HCT116 (cell line): ENCODE measurements around the gene TMEM119. TPM values are rescaled to one million over a fixed set of nuclear protein-coding genes. Genes with fewer than 3 reads are reported as not detected.

Experiments
- ATAC-seq: fragments of 200-7000 bp; cut with Tn5 transposase; 2 replicates; pipeline ENCODE4 v1.9.1; 2020; ENCODE audit warnings: mild to moderate bottlenecking, moderate library complexity
- BruUV-seq: library from RNA; stranded (reverse); fragments of 400-500 nt; replicated peaks from 2 replicates; lab custom pipeline; 2021; lab: Mats Ljungman, UMichigan
- CTCF ChIA-PET: fragments of 300-600 bp; sonication (Branson Sonifier 250); formaldehyde crosslinking; loops from one replicate; lab custom pipeline; 2021; ENCODE audit warnings: antibody characterized with exemption; lab: Charles Lee
- POLR2A ChIA-PET: fragments of 300-600, 350-600 bp; sonication (Branson Sonifier 250); formaldehyde crosslinking; loops from one replicate; lab custom pipeline; 2021; ENCODE audit warnings: antibody characterized with exemption; lab: Charles Lee
- RAD21 ChIA-PET, 2 experiments: fragments of 300-600 bp; sonication (Branson Sonifier 250); formaldehyde crosslinking; loops; one replicate each; lab custom pipeline; 2023; ENCODE audit warnings: low total read pairs in 2 of 2; ENCODE audit not compliant: uncharacterized antibody in 2 of 2, unreplicated experiment in 2 of 2, low non-redundant PET in 1 of 2; lab: Charles Lee
- DNase-seq: peaks from one replicate; pipeline ENCODE4 v3.0.0-alpha.2; 2010; ENCODE audit warnings: low read depth, low spot score
- H2AFZ ChIP-seq: fragments of 200-600 bp; shearing (Covaris generic), sonication (generic); 2 replicates; pipeline ENCODE4 v1.6.1; 2017; ENCODE audit warnings: low read depth, mixed run types, mixed read lengths, antibody characterized with exemption, low read length; ENCODE audit not compliant: poor library complexity, severe bottlenecking
- H3K27ac ChIP-seq: 2 replicates; pipeline ENCODE4 v1.5.1; 2012; ENCODE audit warnings: low read depth, low read length
- H3K27me3 ChIP-seq: fragments of 200-600 bp; sonication (generic); 2 replicates; pipeline ENCODE4 v1.6.1; 2016; ENCODE audit warnings: mixed run types, low read length, mixed read lengths; ENCODE audit not compliant: insufficient read depth
- H3K36me3 ChIP-seq, 2 experiments: fragments of 200-500 bp in 1 of 2; fragments of 200-600 bp in 1 of 2; sonication (Bioruptor generic) in 1 of 2; sonication (generic) in 1 of 2; 2 replicates each; pipeline versions ENCODE4 v1.5.1 to v1.6.1; 2014 to 2016; ENCODE audit warnings: low read length in 2 of 2, inconsistent platforms in 1 of 2, mixed read lengths in 1 of 2, mixed run types in 1 of 2; ENCODE audit not compliant: insufficient read depth in 2 of 2, control insufficient read depth in 1 of 2
- H3K4me1 ChIP-seq, 2 experiments: fragments of 200-600 bp in 1 of 2; sonication (generic) in 1 of 2; 2 replicates each; pipeline versions ENCODE4 v1.5.1 to v1.6.1; 2012 to 2017; ENCODE audit warnings: low read length in 2 of 2, inconsistent platforms in 1 of 2, mild to moderate bottlenecking in 1 of 2, mixed read lengths in 1 of 2, mixed run types in 1 of 2, moderate library complexity in 1 of 2; ENCODE audit not compliant: insufficient read depth in 2 of 2, control insufficient read depth in 1 of 2
- H3K4me2 ChIP-seq: fragments of 200-600 bp; sonication (generic); 2 replicates; pipeline ENCODE4 v1.6.1; 2017; ENCODE audit warnings: mixed run types, low read length, mixed read lengths
- H3K4me3 ChIP-seq, 2 experiments: fragments of 200-600 bp in 1 of 2; sonication (generic) in 1 of 2; replicated peaks in 1 of 2; 2 replicates each; pipeline ENCODE4 v1.5.1; 2011 to 2016; ENCODE audit warnings: low read length in 2 of 2, control low read depth in 1 of 2, low read depth in 1 of 2, mild to moderate bottlenecking in 1 of 2, mixed read lengths in 1 of 2, mixed run types in 1 of 2
- H3K79me2 ChIP-seq: fragments of 200-600 bp; sonication (generic); 2 replicates; pipeline ENCODE4 v1.6.1; 2017; ENCODE audit warnings: mild to moderate bottlenecking, mixed run types, low read length, moderate library complexity, mixed read lengths; ENCODE audit not compliant: insufficient read depth
- H3K9ac ChIP-seq: fragments of 200-600 bp; sonication (generic); 2 replicates; pipeline ENCODE4 v1.6.1; 2016; ENCODE audit warnings: low read length, mixed read lengths
- H3K9me2 ChIP-seq: fragments of 200-600 bp; sonication (generic), shearing (Covaris generic); 2 replicates; pipeline ENCODE4 v1.6.1; 2017; ENCODE audit warnings: mixed run types, mild to moderate bottlenecking, moderate library complexity; ENCODE audit not compliant: insufficient read depth
- H3K9me3 ChIP-seq, 2 experiments: fragments of 200-500 bp in 1 of 2; fragments of 200-600 bp in 1 of 2; sonication (Bioruptor generic) in 1 of 2; sonication (generic) in 1 of 2; 2 replicates each; pipeline ENCODE4 v1.6.1; 2014 to 2017; ENCODE audit warnings: low read length in 2 of 2, mixed read lengths in 2 of 2, inconsistent platforms in 1 of 2, low read depth in 1 of 2, mild to moderate bottlenecking in 1 of 2, mixed run types in 1 of 2, moderate library complexity in 1 of 2; ENCODE audit not compliant: control insufficient read depth in 1 of 2, insufficient read depth in 1 of 2
- H4K20me1 ChIP-seq: fragments of 200-600 bp; sonication (generic), shearing (Covaris generic); 2 replicates; pipeline ENCODE4 v1.6.1; 2017; ENCODE audit warnings: mixed run types, mild to moderate bottlenecking, moderate library complexity; ENCODE audit not compliant: insufficient read depth
- EGR1 ChIP-seq: IDR thresholded peaks from 2 replicates; pipeline ENCODE4 v1.6.1; 2012; ENCODE audit warnings: low read depth
- FOSL1 ChIP-seq: IDR thresholded peaks from 2 replicates; pipeline ENCODE4 v1.6.1; 2012; ENCODE audit warnings: low read depth
- RAD21 ChIP-seq: IDR thresholded peaks from 2 replicates; pipeline ENCODE4 v1.6.1; 2012; ENCODE audit warnings: low read depth, mild to moderate bottlenecking
- REST ChIP-seq: IDR thresholded peaks from 2 replicates; pipeline ENCODE4 v1.6.1; 2012; ENCODE audit warnings: low read depth
- SIN3A ChIP-seq: IDR thresholded peaks from 2 replicates; pipeline ENCODE4 v1.6.1; 2012; ENCODE audit warnings: low read depth
- SP1 ChIP-seq: IDR thresholded peaks from 2 replicates; pipeline ENCODE4 v1.6.1; 2012; ENCODE audit warnings: low read depth
- ZFX ChIP-seq: fragments of 450-650 bp; IDR thresholded peaks from 2 replicates; pipeline ENCODE4 v1.6.1; 2017
- intact Hi-C: fragments of 100-400 bp; cut with micrococcal nuclease; formaldehyde crosslinking; loops from 2 replicates; pipeline ENCODE4 v1.10.0; 2022
- total RNA-seq: library from RNA; stranded (reverse); gene quantifications from one replicate; pipeline ENCODE4 v1.2.1, GENCODE V29; 2021; ENCODE audit not compliant: unreplicated experiment
- TF ChIP-seq, protein P1 (sequence below): IDR thresholded peaks from 2 replicates; pipeline ENCODE4 v1.6.1; 2012

The TMEM119 gene
- total RNA-seq, 1 experiment from 2014 or later: not detected

DNA sequence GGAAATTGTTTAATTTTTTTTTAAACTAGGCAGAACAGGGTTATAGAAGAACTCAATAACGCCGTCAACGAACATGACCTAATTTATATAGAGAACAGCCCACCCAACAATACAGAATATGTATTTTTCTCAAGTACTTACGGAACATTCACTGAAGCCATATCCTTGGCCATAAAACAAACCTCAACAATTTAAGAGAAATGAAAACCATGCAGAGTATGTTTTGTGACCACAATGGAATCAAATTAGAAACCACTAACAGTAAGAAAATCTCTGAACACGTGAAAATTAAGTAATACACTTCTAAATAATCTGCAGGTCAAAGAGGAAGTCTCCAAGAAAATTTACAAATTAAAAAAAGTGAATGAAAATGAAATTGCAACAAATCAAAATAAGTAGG is 46.3 kb downstream of the TMEM119 start:
- no peak for ATAC-seq
- no peak overlapping the region for H3K27ac ChIP-seq
- no peak overlapping the region for H2AFZ ChIP-seq
- no peaks in the 10 kb centered on the region for H3K9me2 ChIP-seq
- H3K4me3 ChIP-seq: no peak overlapping the region
- ChIA-PET POLR2A (no interaction called here), RAD21 (no interaction called here), CTCF (no interaction called here)
- H4K20me1 ChIP-seq: peaks cover 28% of the 10 kb centered on the region; the same call in 1 of the 2 replicates
- no peak overlapping the region for H3K9ac ChIP-seq
- DNase-seq: no peak
- H3K27me3 ChIP-seq: no peaks in the 10 kb centered on the region
- intact Hi-C loops: no loop called here
- no peak overlapping the region for H3K4me2 ChIP-seq
- TF ChIP-seq ZFX: no peak
- TF ChIP-seq REST: no peak
- TF ChIP-seq RAD21: no peak
- no peak for TF ChIP-seq EGR1
- TF ChIP-seq SP1: no peak
- TF ChIP-seq, protein P1, sequence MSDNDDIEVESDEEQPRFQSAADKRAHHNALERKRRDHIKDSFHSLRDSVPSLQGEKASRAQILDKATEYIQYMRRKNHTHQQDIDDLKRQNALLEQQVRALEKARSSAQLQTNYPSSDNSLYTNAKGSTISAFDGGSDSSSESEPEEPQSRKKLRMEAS: no peak
- no peak for TF ChIP-seq FOSL1
- no peak for TF ChIP-seq SIN3A
- H3K9me3 ChIP-seq: no peaks in the 10 kb centered on the region
- no TSS peak for BruUV-seq
- no peaks in the 10 kb centered on the region for H3K4me1 ChIP-seq
- H3K36me3 ChIP-seq: peaks cover 11 to 18% of the 10 kb centered on the region in 2 experiments; a peak in 3 of 4 replicates
- H3K79me2 ChIP-seq: peaks cover 100% of the 10 kb centered on the region
